Trophoblast cell (in vitro differentiated cells and primary cell): ENCODE measurements around the gene TMPRSS11F.
"Not testable (repeated sequence)": the region's sequence is repeated elsewhere in the genome, so short reads cannot be mapped to it uniquely, and the experiment has no call there.

Experiments
- DNase-seq, 2 donors: peaks; one replicate each; pipeline ENCODE4 v3.0.0-alpha.2; 2016
- H2AFZ ChIP-seq: 2 replicates; pipeline ENCODE4 v1.6.1; 2013; ENCODE audit warnings: low read length, moderate library complexity, mild to moderate bottlenecking; ENCODE audit not compliant: insufficient read depth, poor library complexity
- H2AK5ac ChIP-seq: 2 replicates; pipeline ENCODE4 v1.6.1; 2013; ENCODE audit warnings: mild to moderate bottlenecking, low read length
- H2BK120ac ChIP-seq: 2 replicates; pipeline ENCODE4 v1.6.1; 2013; ENCODE audit warnings: low read length, mild to moderate bottlenecking, moderate library complexity; ENCODE audit not compliant: insufficient read depth, poor library complexity
- H2BK12ac ChIP-seq: 2 replicates; pipeline ENCODE4 v1.6.1; 2013; ENCODE audit warnings: mild to moderate bottlenecking, low read length, moderate library complexity
- H2BK5ac ChIP-seq: 2 replicates; pipeline ENCODE4 v1.6.1; 2013; ENCODE audit warnings: low read length, low read depth, moderate library complexity, mild to moderate bottlenecking; ENCODE audit not compliant: poor library complexity
- H3K14ac ChIP-seq: 2 replicates; pipeline ENCODE4 v1.6.1; 2013; ENCODE audit warnings: mild to moderate bottlenecking, low read length
- H3K18ac ChIP-seq: 2 replicates; pipeline ENCODE4 v1.6.1; 2013; ENCODE audit warnings: mild to moderate bottlenecking, low read length
- H3K23ac ChIP-seq: 2 replicates; pipeline ENCODE4 v1.6.1; 2013; ENCODE audit warnings: low read length
- H3K27ac ChIP-seq: 2 replicates; pipeline ENCODE4 v1.5.1; 2013; ENCODE audit warnings: low read depth, mild to moderate bottlenecking, inconsistent platforms, low read length, moderate library complexity
- H3K27me3 ChIP-seq: 2 replicates; pipeline ENCODE4 v1.6.1; 2013; ENCODE audit warnings: inconsistent platforms, mild to moderate bottlenecking, low read length, moderate library complexity; ENCODE audit not compliant: insufficient read depth
- H3K36me3 ChIP-seq, 2 experiments: 1 replicate in 1 of 2; 2 replicates in 1 of 2; pipeline ENCODE4 v1.6.1; 2013; ENCODE audit warnings: low read length in 2 of 2, mild to moderate bottlenecking in 2 of 2, moderate library complexity in 1 of 2; ENCODE audit not compliant: insufficient read depth in 2 of 2, control insufficient read depth in 1 of 2
- H3K4ac ChIP-seq: 2 replicates; pipeline ENCODE4 v1.6.1; 2013; ENCODE audit warnings: low read depth, mild to moderate bottlenecking, low read length, moderate library complexity
- H3K4me1 ChIP-seq, 2 experiments: 1 replicate in 1 of 2; 2 replicates in 1 of 2; pipeline ENCODE4 v1.6.1; 2013; ENCODE audit warnings: low read length in 2 of 2, mild to moderate bottlenecking in 2 of 2, moderate library complexity in 1 of 2; ENCODE audit not compliant: insufficient read depth in 2 of 2, control insufficient read depth in 1 of 2
- H3K4me2 ChIP-seq: 2 replicates; pipeline ENCODE4 v1.6.1; 2013; ENCODE audit warnings: inconsistent platforms, mild to moderate bottlenecking, low read length, moderate library complexity
- H3K4me3 ChIP-seq: 2 replicates; pipeline ENCODE4 v1.5.1; 2013; ENCODE audit warnings: mild to moderate bottlenecking, low read depth, low read length, inconsistent platforms
- H3K79me1 ChIP-seq: one replicate; pipeline ENCODE4 v1.6.1; 2013; ENCODE audit warnings: low read length
- H3K79me2 ChIP-seq: 2 replicates; pipeline ENCODE4 v1.6.1; 2013; ENCODE audit warnings: low read length, mild to moderate bottlenecking; ENCODE audit not compliant: control insufficient read depth, insufficient read depth, poor library complexity
- H3K9ac ChIP-seq: 2 replicates; pipeline ENCODE4 v1.6.1; 2013; ENCODE audit warnings: mild to moderate bottlenecking, low read length
- H3K9me3 ChIP-seq: 2 replicates; pipeline ENCODE4 v1.6.1; 2013; ENCODE audit warnings: low read depth, mild to moderate bottlenecking, control low read depth, inconsistent platforms, low read length; ENCODE audit not compliant: insufficient read depth
- H4K12ac ChIP-seq: 2 replicates; pipeline ENCODE4 v1.6.1; 2013; ENCODE audit warnings: low read depth, mild to moderate bottlenecking, low read length, moderate library complexity
- H4K8ac ChIP-seq: 2 replicates; pipeline ENCODE4 v1.6.1; 2013; ENCODE audit warnings: low read depth, mild to moderate bottlenecking, low read length, moderate library complexity
- H4K91ac ChIP-seq: one replicate; pipeline ENCODE4 v1.6.1; 2013; ENCODE audit warnings: low read depth, mild to moderate bottlenecking, low read length, moderate library complexity
- WGBS: extraction: QIAGEN DNeasy Blood & Tissue Kit; methylation state at CpG from one replicate; pipeline ENCODE4 v1.1.7; 2013; ENCODE audit warnings: missing lambda C conversion rate; ENCODE audit not compliant: insufficient read length, insufficient coverage; ENCODE audit errors: extremely low coverage; 5-methylcytosine and 5-hydroxymethylcytosine counted together

TMPRSS11F gene

DNA sequence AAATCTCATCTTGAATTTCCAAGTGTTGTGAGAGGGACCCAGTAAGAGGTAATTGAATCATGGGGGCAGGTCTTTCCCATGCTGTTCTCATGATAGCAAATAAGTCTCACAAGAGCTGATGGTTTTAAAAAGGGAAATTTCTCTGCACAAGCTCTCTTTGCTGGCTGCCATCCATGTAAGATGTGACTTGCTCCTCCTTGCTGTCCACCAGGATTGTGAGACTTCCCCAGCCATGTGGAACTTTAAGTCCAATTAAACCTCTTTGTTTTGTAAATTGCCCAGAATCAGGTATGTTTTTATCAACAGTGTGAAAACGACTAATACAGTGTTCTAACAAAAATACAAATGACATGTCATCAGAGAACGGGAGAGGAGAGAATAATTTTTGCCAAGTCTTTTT lies 44.7 kb upstream of the TMPRSS11F start:
- H4K91ac ChIP-seq, H4K12ac ChIP-seq: not testable (repeated sequence)

DNA sequence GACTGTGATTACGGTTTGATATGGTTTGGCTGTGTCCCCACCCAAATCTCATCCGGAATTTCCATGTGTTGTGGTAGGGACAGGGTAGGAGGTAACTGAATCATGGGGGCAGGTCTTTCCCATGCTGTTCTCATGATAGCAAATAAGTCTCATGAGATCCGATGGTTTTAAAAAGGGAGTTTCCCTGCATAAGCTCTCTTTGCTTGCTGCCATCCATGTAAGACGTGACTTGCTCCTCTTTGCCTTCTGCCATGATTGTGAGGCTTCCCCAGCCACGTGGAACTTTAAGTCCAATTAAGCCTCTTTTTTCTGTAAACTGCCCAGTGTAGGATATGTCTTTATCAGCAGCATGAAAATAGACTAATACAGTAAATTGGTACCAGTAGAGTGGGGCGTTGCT lies 42.5 kb upstream of the TMPRSS11F start:
- H4K91ac ChIP-seq, H3K4ac ChIP-seq, H2BK120ac ChIP-seq, H3K79me1 ChIP-seq, H3K9ac ChIP-seq, H3K27ac ChIP-seq, H4K12ac ChIP-seq, H2BK5ac ChIP-seq, H3K79me2 ChIP-seq, H4K8ac ChIP-seq, H3K4me1 ChIP-seq, H3K4me2 ChIP-seq, H3K18ac ChIP-seq, H2AK5ac ChIP-seq, DNase-seq, H3K9me3 ChIP-seq, H3K27me3 ChIP-seq, H2BK12ac ChIP-seq, H3K4me3 ChIP-seq, H2AFZ ChIP-seq, H3K36me3 ChIP-seq, H3K14ac ChIP-seq, H3K23ac ChIP-seq: not testable (repeated sequence)
- WGBS = no CpG with 5 or more reads among the region's 6 CpGs

More for the DNA sequence above, 44.7 kb upstream of the TMPRSS11F start:
- H3K4ac ChIP-seq, H2BK120ac ChIP-seq, H3K27ac ChIP-seq, H2BK12ac ChIP-seq, H2BK5ac ChIP-seq, H3K18ac ChIP-seq, H3K9me3 ChIP-seq, H3K79me1 ChIP-seq, DNase-seq, H3K23ac ChIP-seq, H3K4me1 ChIP-seq, H3K4me3 ChIP-seq, H3K27me3 ChIP-seq, H3K4me2 ChIP-seq, H2AFZ ChIP-seq, H3K36me3 ChIP-seq, H2AK5ac ChIP-seq, H3K9ac ChIP-seq, H3K79me2 ChIP-seq, H3K14ac ChIP-seq, H4K8ac ChIP-seq: not testable (repeated sequence)
- WGBS = no CpG with 5 or more reads among the region's 2 CpGs

DNA sequence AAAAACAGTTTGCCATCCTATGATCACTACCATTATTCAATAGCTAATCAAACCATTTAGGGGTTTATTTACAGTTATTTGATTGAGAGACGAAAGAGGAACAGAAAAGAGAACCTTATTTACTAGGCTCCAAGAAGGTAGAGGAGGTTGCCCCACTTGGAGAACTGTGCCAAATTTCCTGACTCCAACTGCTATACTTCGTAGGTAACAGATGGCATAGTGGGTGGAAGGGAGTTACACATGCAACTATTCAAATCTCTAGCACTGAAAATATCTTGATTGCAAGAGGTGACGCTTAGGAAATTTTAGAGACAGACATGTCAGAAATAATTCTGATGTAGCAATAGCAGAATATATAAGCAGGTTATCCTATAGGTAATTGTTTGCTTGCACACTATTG lies 38.0 kb upstream of the TMPRSS11F start:
- Histone ChIP-seq H4K12ac (no peak overlapping the region), H3K36me3 (no peaks in the 10 kb centered on the region), H3K23ac (no peak overlapping the region), H3K79me2 (no peaks in the 10 kb centered on the region), H3K4me3 (no peak overlapping the region), H2BK120ac (no peak overlapping the region), H3K4me2 (no peak overlapping the region), H3K27ac (no peak overlapping the region), H3K4me1 (no peaks in the 10 kb centered on the region), H3K4ac (no peak overlapping the region), H3K79me1 (no peaks in the 10 kb centered on the region), H3K14ac (no peak overlapping the region), H4K8ac (no peak overlapping the region), H3K9ac (no peak overlapping the region), H2BK5ac (no peak overlapping the region), H3K27me3 (no peaks in the 10 kb centered on the region), H2AFZ (no peak overlapping the region), H4K91ac (no peak overlapping the region), H2BK12ac (no peak overlapping the region), H3K18ac (no peak overlapping the region), H2AK5ac (no peak overlapping the region), H3K9me3 (no peaks in the 10 kb centered on the region)
- no peak for DNase-seq
- no CpG with 5 or more reads among the region's 3 CpGs for WGBS

DNA sequence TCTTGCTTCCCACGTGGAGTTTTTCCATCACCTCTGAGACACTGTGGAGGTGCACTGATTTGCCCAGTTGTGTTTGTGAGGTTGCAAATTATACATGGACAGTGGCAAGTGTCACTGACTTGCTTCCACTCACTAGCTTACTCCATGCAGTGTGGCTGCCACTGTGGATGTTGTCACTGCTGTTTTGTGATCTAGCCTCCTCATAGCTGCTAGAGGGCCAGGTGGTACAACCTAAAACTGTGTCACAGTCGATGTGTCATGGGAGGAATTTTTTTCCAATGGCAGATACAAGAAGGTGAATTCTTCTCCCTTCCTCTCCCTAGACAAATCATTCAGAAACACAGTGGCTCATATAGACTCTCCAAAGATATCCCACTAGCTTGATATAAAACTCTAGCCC lies 37.5 kb upstream of the TMPRSS11F start:
- Histone ChIP-seq H3K4ac (no peak overlapping the region), H2BK12ac (no peak overlapping the region), H3K23ac (no peak overlapping the region), H2BK120ac (no peak overlapping the region), H3K79me1 (no peaks in the 10 kb centered on the region), H2BK5ac (no peak overlapping the region), H2AK5ac (no peak overlapping the region), H3K9me3 (no peaks in the 10 kb centered on the region), H3K4me3 (no peak overlapping the region), H3K4me2 (no peak overlapping the region), H3K79me2 (no peaks in the 10 kb centered on the region), H3K18ac (no peak overlapping the region), H3K27me3 (no peaks in the 10 kb centered on the region), H3K4me1 (no peaks in the 10 kb centered on the region), H3K14ac (no peak overlapping the region), H3K36me3 (no peaks in the 10 kb centered on the region), H4K12ac (no peak overlapping the region), H4K91ac (no peak overlapping the region), H4K8ac (no peak overlapping the region), H3K9ac (no peak overlapping the region), H3K27ac (no peak overlapping the region), H2AFZ (no peak overlapping the region)
- DNase-seq = no peak
- WGBS = no CpG with 5 or more reads among the region's 2 CpGs
